ENCODE measurements around the gene FCRLB. TPM values are rescaled to one million over a fixed set of nuclear protein-coding genes. Genes with fewer than 3 reads are reported as not detected.
"Not testable (repeated sequence)": the region's sequence is repeated elsewhere in the genome, so short reads cannot be mapped to it uniquely, and the experiment has no call there.

Gene FCRLB
- total RNA-seq, 1 donor from 2014 or later, result 0.20 TPM

DNA sequence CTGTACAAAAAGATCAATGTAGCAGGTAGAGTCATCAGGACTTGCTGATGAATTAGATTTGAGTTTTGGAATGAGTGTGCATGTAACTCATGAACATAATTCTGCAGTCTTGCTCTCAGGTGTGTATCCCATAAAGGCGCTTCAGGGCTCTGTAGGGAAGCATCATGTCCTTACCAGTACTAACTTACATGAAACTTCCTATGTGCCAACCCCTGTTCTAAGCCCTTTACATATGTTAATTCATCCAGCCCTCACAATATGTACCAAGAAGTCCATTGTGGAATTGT lies 2.1 kb upstream of the FCRLB start:
- no peak for DNase-seq (ENCODE audit: low read depth in 2 of 2)

DNA sequence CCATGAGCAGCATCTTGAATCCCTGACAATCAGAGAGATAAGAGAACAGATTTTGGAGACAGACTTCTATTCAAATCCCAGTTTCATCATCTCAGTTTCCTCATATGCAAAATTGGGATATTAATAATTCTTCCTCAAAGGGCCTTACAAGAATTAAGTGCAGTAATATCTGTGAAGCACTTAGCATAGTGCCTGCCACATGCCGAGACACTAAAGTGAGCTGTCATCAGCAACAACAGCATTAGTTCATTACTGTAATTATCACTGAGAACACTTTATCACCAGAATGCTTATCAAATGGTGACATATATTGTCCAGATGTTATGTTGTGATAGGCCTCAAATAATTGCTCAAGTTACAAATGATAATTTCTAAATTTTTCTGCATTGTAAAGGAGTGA lies 922 bp upstream of the FCRLB start:
- DNase-seq (ENCODE audit: low read depth in 2 of 2), result no peak

DNA sequence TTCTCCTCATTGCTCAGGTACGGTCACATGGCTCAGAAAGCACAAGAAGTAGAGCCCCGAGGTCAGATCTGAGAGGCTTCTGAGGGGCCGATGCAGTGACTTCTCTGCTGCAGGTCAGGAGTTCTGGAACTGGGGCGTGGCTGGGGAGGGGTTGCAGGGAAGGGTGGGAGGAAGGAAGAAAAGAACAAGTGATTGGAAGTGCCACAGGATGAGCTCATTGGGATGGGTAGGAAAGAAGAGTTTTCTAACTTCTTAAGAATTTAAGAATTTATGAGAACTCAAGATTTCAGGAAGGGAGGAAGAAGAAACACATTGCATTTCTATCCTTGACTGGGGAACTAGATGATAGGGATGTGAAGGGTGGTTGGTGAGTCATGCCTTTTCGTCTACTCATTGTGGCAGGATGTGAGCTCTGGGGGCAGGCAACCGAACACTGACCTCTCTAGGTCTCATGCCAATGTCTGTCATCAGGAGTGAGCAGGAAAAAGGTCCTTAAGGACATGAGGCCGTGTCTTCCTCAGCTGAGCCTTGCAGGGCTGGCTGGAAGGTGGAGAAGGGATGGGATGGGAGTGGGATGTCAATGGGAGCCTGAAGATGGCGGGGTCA lies 497 bp downstream of the FCRLB start:
- DNase-seq (ENCODE audit: low read depth in 2 of 2), result peak in 1 of 2 donors; percentile 70

DNA sequence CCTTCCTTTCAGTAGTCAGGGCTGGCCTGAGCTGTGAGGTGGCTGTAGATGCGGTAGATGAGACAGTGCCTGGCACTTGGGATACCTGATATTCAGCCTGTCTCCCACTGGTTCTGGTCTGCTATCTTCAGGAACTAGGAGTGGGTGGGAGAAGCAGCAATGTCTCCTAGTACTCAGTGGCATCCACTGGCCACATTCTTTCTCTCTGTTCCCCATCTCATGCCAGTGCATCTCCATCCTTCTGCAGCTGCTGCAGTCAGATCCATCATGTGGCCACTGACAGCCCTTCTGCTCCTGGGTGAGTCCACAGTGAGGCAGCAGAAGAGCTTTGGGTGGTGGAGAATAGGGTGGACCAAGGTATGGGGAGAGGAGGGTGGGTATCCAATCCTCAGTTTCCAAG lies 1.1 kb downstream of the FCRLB start:
- DNase-seq (ENCODE audit: low read depth in 2 of 2), result no peak

DNA sequence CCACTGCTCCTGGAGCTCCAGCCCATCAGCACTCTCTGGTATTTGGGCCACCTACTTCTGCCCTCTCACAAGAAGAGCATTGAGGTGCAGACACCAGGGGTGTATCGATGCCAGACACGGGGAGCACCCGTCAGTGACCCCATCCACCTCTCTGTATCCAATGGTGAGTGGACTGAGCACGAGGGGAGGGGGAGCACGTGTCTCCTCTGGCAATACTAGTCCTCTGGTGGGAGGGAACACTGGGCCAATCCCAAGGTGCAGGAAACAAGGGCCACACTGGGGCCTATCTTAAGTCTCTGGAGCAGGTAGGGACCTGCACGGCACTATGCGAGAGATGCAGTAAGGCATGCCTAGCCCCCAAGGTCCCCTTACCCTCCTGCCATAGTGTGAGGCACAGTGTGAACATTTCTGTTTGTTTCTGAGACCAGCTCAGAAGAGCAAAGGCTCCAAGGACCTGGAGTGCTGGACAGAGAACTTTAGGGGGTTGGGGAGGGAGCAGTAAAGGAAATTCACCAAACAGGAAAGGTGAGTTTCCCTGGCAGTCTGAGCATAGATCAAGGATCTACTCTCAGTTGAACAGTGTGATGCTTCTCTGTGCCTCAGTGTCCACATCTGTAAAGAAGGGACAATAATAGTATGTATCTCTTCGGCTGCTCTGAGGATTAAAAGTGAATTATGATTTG lies 2.3 kb downstream of the FCRLB start:
- DNase-seq (ENCODE audit: low read depth in 2 of 2), result no peak

DNA sequence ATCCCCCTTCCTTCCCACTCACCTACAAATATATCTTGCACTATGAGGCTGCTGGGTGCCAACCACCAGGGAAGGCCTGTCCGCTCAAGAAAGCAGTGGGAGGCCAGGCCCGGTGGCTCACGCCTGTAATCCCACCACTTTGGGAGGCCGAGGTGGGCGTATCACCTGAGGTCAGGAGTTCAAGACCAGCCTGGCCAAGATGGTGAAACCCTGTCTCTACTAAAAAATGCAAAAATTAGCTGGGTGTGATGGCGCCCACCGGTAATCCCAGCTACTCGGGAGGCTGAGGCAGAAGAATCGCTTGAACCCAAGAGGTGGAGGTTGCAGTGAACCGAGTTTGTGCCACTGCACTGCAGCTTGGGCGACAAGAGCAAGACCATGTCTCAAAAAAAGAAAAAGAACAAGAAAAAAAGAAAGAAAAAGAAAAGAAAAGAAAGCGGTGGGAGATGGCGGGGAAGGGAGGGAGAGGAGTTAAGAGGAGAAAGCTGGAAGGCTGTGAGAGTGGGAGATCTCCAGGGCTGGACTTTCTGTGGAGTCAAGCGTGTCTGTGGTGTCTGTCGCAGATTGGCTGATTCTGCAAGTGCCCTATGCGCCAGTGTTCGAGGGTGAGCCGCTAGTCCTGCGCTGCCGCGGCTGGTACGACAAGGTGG lies 4.0 kb downstream of the FCRLB start:
- DNase-seq (ENCODE audit: low read depth in 2 of 2), result not testable (repeated sequence)

DNA sequence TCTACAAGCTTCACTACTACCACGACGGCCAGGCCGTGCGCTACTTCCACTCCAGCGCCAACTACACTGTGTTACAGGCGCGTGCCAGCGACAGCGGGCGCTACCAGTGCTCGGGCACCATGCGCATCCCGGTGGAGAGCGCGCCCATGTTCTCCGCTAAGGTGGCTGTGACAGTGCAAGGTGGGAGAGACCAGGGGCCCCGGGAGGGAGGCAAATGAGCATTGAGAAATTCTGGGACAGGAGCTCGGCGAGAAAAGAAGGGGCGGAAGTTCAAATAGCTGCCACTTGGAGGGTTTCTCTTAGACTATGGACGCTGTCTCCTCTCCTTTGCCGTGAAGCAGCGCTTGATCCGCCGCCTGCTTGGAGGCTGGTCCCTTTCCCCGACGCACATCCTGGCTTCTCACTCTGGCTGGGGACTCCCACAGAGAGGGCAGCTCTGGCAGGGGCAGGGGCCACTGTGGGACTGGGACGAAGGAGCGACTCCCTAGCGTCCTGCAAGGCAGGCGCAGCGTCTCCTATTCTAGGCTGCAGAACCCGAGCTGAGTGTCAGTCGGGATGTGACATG lies 4.6 kb downstream of the FCRLB start:
- peak; percentile 42 to 48 for DNase-seq (ENCODE audit: low read depth in 2 of 2)

DNA sequence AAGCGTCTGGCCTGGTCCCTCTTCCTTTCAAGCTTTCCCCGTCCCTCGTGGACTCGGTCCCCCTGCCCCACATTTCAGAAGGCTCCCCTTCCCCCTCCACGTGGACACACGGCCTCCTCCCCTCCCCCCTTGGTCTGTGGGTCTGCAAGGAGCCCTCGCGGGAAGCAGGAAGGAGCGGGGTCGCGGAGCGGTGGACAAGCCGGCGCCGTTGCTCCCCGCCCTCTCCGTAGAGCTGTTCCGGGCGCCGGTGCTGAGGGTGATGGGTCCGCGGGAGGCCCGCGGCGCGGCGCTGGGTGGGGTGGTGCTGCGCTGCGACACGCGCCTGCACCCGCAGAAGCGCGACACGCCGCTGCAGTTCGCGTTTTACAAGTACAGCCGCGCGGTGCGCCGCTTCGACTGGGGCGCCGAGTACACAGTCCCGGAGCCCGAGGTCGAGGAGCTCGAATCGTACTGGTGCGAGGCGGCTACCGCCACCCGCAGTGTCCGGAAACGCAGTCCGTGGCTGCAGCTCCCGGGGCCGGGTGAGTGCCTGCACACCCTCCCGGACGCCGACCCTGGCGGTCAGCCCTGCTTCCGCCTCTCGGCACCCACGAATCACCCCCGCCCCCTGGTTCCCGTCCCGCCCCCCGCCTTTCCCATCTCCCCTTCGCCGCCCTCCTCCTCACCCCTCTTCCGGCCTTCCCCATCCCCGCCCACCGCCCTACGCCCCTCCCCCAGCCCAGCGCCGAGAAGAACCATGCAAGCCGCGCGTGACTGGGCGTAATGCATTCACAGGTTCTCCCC lies 5.3 kb downstream of the FCRLB start:
- DNase-seq (ENCODE audit: low read depth in 2 of 2), result peak; percentile 48 to 58

DNA sequence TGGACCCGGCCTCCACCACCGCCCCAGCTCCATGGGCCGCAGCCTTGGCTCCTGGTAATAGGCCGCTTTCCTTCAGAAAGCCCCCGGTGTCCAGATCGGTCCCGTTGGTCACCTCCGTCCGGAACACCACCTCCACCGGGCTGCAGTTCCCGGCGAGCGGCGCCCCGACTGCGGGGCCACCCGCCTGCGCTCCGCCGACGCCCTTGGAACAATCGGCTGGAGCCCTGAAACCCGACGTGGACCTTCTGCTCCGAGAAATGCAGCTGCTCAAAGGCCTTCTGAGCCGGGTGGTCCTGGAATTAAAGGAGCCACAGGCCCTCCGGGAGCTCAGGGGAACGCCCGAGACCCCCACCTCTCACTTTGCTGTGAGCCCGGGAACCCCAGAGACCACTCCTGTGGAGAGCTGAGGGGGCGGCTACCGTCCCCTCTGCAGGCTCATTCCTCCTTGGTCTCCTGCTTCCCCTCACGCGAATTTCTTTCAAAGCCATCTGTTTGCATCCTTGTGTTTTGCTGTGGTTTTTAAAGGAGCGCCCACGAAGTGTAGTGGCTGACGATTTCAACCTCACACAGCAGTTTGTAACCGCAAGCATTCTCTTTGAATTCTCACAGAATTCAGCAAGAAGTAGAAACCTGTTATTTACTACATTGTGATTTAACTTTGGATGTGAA lies 6.0 kb downstream of the FCRLB start:
- DNase-seq (ENCODE audit: low read depth in 2 of 2), result no peak

DNA sequence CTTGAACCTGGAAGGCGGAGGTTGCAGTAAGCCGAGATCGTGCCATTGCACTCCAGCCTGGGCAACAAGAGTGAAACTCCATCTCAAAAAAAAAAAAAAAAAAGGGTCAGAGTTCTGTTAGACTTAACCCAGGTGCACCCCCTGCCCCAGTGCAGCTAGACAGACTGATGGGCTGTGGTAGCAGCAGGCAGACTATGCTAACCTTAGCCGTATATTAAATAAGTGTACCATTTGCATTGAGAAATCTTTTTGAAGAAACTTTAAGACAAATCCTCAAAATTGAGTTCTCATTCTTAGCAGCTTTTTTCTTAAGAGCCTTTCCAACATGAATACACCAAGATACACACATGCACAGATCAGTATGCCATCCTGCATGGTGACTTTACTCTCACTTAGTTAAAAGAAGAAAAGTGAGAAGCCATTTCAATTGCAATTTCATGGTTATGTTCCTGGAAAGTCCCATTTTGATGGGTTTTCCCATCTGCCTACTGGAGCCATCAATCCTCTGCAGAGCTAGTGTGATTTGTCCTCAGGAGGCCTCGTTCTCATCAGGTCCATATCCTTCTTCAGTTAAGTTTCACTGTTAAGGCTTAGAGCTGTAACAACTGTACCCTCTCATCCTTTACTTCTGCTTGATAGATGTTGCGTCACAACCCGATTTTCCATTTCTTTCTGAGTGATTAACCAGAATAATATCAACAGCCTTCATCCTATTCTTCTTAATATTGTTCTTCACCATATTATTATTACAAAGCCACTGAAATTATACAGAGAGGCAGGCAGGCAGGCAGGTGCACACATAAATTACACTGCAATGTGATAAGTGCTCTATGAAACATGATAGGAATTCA lies 7.3 kb downstream of the FCRLB start:
- no peak for DNase-seq (ENCODE audit: low read depth in 2 of 2)

DNA sequence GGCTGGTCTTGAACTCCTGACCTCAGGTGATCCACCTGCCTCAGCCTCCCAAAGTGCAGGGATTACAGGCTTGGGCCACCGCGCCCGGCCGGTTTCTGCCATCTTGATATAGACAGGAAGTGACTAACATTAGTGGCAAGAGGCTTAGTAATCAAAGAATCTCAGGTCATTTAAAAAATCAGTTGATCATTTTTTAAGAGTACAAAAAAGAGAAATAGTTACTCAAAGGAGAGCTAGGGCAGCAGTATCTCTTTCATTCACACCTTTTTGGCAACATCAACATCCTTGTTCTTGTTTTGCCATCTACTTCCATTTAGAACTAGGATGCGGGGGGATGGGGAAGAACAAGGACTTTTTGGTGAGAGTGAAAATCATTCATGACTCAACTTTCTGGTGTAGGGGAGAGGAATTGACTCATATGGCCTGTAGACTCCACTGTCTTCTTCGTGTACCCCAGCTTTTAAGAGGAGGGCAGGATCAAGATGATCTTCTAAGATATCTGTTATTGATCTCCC lies 8.8 kb downstream of the FCRLB start:
- peak in 1 of 2 donors; percentile 83 for DNase-seq (ENCODE audit: low read depth in 2 of 2)

DNA sequence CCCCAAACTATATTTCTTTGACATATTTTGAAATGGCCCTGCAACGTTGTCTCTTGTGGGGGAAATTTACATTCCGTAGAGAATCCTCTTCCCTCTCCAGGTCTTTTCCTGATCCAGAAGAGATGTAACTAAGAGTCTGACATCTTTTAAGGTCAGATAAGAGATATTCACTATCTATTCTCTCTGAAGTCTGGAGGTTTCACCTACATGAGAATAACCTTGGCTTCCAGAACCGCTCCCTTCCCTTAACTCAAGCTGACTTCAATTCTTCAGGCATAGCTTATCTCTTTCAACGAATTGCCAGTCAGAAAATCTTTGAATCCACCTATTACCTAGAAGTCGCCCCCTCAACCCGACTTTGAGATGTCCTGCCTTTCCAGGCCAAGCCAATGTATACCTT lies 9.9 kb downstream of the FCRLB start:
- no peak for DNase-seq (ENCODE audit: low read depth in 2 of 2)

DNA sequence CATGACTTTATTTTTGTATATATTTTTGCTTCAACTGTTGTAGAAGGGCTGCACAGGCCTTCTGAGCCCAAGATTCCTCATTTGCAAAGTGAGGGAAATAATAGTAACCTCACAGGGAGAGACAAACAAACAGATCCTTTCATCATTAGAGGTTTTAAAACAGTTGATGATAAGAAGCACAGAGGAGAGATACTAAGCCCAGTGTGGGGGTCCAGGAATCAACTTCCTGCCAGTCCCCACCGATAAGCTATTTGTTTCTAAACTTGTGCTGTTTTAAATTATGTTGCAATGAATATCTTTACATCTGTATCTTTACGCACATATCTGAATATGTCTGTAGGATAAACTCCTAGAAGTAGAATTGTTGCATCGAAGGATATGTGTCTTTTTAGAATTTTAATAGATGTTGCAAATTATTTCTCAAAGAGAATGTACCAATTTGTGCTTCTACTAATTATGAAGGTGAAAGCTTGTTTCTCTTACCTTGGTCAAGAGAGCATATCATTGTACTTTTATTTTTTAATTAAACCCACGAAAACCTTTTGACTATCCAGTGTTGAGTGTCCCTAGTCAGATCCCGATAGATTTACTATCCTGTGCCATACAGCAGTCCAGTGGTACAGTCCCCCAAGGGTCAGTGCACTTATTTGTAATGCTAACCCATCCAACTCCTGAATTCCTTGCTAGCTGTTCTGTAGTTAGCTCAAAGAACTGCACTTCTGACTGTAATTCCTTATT lies 10.8 kb downstream of the FCRLB start:
- no peak for DNase-seq (ENCODE audit: low read depth in 2 of 2)

DNA sequence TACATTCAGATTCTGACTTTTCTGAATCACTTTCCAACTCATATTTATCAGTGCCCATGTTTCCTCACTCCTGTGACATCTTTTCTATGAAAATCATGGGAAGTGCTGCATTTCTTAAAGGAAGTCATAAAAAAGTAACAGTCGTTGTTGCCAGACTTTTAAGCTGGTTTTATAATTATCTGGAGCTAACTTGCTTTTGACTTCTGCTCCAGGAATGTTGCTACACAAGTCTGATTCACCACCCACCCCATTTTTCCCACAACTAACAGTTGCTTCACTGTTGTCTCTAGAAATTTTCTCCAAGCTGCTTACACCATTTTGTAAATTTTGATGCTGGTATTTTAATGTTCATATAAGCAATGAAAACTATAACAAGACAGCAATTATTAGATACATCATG lies 12.2 kb downstream of the FCRLB start:
- peak in 1 of 2 donors; percentile 90 for DNase-seq (ENCODE audit: low read depth in 2 of 2)

DNA sequence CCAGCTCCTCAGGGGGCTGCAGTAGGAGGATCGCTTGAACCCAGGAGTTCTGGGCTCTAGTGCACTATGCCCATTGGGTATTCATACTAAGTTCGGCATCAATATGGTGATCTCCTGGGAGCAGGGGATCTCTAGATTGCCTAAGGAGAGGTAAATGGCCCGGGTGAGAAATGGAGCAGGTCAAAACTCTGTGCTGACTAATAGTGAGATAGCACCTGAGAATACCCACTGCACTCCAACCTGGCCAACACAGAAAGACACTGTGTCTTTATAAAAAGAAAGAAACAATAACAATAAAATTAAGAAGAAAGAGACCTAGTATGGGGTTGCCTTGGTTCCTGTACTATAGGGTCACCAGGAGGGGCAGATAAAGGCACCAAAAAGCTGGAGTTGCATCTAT lies 14.5 kb downstream of the FCRLB start:
- no peak for DNase-seq (ENCODE audit: low read depth in 2 of 2)

DNA sequence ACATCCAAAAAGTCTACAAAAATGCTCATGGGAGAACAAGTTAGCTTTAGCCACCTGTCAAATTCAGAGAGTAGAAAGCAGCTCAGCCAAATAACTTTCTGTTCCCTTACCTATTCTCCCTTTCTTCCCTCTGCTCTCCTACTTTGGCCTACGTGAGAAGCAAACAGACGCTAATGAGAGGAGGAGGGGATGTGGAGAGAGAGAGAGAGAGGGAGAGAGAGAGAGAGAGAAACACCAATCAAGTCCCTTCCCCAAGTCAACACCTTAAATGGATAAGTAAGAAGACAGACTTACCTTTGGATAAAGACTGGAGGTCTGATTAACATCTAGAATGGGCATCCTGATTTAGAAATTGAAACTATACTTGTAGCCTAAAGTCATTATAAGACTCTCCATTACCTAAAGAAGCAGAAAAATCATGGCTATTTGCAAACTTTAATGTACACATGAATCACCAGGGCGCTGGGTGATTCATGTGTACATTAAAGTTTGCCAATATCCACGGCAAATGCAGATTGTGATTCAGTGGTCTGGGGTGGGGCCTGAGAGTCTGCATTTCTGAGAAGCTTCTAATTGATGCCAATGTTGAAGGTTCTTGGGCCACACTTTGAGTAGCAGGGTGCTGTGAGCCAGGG lies 15.1 kb downstream of the FCRLB start:
- DNase-seq (ENCODE audit: low read depth in 2 of 2), result no peak

DNA sequence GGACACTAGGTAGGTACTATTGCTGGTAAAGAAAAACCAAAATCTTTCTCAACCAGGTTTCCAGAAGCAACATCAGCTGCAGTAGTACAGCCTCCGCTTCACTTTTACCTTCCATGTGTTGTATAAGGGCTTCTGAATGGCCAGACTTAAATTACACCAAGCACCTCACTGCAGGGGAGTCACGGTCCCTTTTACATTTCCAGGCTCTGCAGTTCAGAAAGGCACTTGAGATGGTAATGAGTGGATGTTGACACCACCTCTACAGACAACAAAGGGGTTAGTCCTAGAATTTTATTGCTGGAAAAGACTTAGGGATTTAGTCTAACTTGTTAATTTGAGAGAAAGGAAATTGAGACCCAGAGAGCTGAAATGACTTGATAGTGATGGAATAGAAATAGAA lies 16.3 kb downstream of the FCRLB start:
- DNase-seq (ENCODE audit: low read depth in 2 of 2), result no peak

DNA sequence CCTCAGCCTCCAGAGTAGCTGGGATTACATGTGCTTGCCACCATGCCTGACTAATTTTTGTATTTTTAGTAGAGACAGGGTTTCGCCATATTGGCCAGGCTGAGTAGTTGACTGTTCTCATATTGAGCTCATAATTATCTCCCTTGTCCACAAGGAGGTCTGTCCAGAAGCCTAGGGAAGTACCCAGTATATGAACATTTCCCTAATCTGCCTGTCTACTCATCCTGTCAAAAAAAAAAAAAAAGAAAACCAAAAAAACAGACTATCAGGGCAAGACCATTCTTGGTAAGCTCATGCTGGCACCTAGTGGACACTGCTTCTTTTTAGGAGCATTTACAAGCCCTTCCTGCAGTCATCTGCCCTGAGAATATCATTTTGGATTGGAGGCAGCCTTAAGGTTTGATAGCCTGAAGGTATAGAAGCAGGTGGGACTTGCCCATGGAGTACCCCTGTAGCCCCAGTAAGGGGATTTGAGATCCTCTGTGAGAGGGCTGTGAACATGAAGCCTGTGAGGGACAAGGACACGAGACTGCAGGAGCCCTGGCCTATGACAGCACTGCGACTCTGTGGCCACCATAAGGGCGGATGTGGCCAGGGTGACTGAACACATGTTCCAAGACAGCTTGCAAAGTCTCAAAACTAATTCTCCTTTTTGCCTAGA lies 17.4 kb downstream of the FCRLB start:
- DNase-seq (ENCODE audit: low read depth in 2 of 2), result peak; percentile 66 to 88

All from lung microvascular endothelial cell (primary cell).